RWPE2 (cell line): ENCODE measurements around the gene SLC25A27.

Source experiments
- ATAC-seq: fragments of 200-7000 bp; cut with Tn5 transposase; 3 replicates; pipeline ENCODE4 v1.9.1; 2021; ENCODE audit warnings: low read depth
- DNase-seq: peaks from one replicate; pipeline ENCODE4 v3.0.0-alpha.2; 2020; ENCODE audit warnings: low spot score
- H3K27ac ChIP-seq: fragments of 450-650 bp; 2 replicates; pipeline ENCODE4 v1.5.1; 2017; ENCODE audit warnings: mild to moderate bottlenecking; ENCODE audit not compliant: poor library complexity, severe bottlenecking
- H3K27me3 ChIP-seq: fragments of 250-450 bp; sonication (Bioruptor Pico); 2 replicates; pipeline ENCODE4 v1.5.1; 2021; ENCODE audit warnings: mild to moderate bottlenecking, moderate library complexity; ENCODE audit not compliant: insufficient read depth, poor library complexity, severe bottlenecking
- H3K36me3 ChIP-seq: fragments of 250-450 bp; sonication (Bioruptor Pico); 2 replicates; pipeline ENCODE4 v1.5.1; 2020; ENCODE audit warnings: low read depth, mild to moderate bottlenecking, moderate library complexity
- H3K4me1 ChIP-seq: fragments of 250-450 bp; sonication (Bioruptor Pico); 2 replicates; pipeline ENCODE4 v1.5.1; 2021; ENCODE audit warnings: mild to moderate bottlenecking, moderate library complexity; ENCODE audit not compliant: insufficient read depth, poor library complexity, severe bottlenecking
- H3K4me3 ChIP-seq: fragments of 250-450 bp; sonication (Bioruptor Pico); 2 replicates; pipeline ENCODE4 v1.5.1; 2021; ENCODE audit warnings: mild to moderate bottlenecking, moderate library complexity; ENCODE audit not compliant: severe bottlenecking
- H3K9me3 ChIP-seq: fragments of 250-450 bp; sonication (Bioruptor Pico); 2 replicates; pipeline ENCODE4 v1.5.1; 2021; ENCODE audit warnings: mild to moderate bottlenecking, moderate library complexity; ENCODE audit not compliant: severe bottlenecking
- CTCF ChIP-seq: fragments of 450-650 bp; IDR thresholded peaks from one replicate; pipeline ENCODE4 v1.5.1; 2017; ENCODE audit warnings: mild to moderate bottlenecking, moderate library complexity; ENCODE audit not compliant: poor library complexity, severe bottlenecking

Gene SLC25A27

GRCh38 chr6:46628976-46629375, 23.8 kb upstream of the SLC25A27 start:
- no peak overlapping the region for H3K4me3 ChIP-seq
- peaks cover 3% of the 10 kb centered on the region for H3K4me1 ChIP-seq
- H3K36me3 ChIP-seq: no peaks in the 10 kb centered on the region
- H3K9me3 ChIP-seq: no peaks in the 10 kb centered on the region
- H3K27me3 ChIP-seq: no peaks in the 10 kb centered on the region
- no peak for DNase-seq
- TF ChIP-seq CTCF: no peak
- no peak overlapping the region for H3K27ac ChIP-seq
- no peak for ATAC-seq

GRCh38 chr6:46629691-46630090, 23.1 kb upstream of the SLC25A27 start:
- no peaks in the 10 kb centered on the region for H3K36me3 ChIP-seq
- H3K9me3 ChIP-seq: no peaks in the 10 kb centered on the region
- TF ChIP-seq CTCF: no peak
- ATAC-seq (no peak), DNase-seq (no peak)
- peaks cover 3% of the 10 kb centered on the region for H3K4me1 ChIP-seq
- no peak overlapping the region for H3K27ac ChIP-seq
- H3K4me3 ChIP-seq: no peak overlapping the region
- no peaks in the 10 kb centered on the region for H3K27me3 ChIP-seq

- no peaks in the 10 kb centered on the region for H3K27me3 ChIP-seq
- H3K27ac ChIP-seq: no peak overlapping the region
- ATAC-seq (no peak), DNase-seq (no peak)
- H3K9me3 ChIP-seq: no peaks in the 10 kb centered on the region
- peaks cover 4% of the 10 kb centered on the region for H3K4me1 ChIP-seq
- no peaks in the 10 kb centered on the region for H3K36me3 ChIP-seq
- no peak overlapping the region for H3K4me3 ChIP-seq
- TF ChIP-seq CTCF: no peak
Measured at GRCh38 chr6:46632053-46632452, 20.7 kb upstream of the SLC25A27 start.

GRCh38 chr6:46635462-46635861, 17.3 kb upstream of the SLC25A27 start:
- ATAC-seq (no peak), DNase-seq (no peak)
- H3K27ac ChIP-seq: no peak overlapping the region
- H3K4me3 ChIP-seq: no peak overlapping the region
- H3K9me3 ChIP-seq: no peaks in the 10 kb centered on the region
- no peaks in the 10 kb centered on the region for H3K36me3 ChIP-seq
- no peaks in the 10 kb centered on the region for H3K27me3 ChIP-seq
- no peak for TF ChIP-seq CTCF
- peaks cover 25% of the 10 kb centered on the region for H3K4me1 ChIP-seq

GRCh38 chr6:46637145-46637544, 15.6 kb upstream of the SLC25A27 start:
- DNase-seq (no peak), ATAC-seq (peak; percentile 86)
- Histone ChIP-seq H3K27ac (peak overlapping the region; percentile 12), H3K4me3 (no peak overlapping the region), H3K9me3 (no peaks in the 10 kb centered on the region), H3K36me3 (no peaks in the 10 kb centered on the region), H3K4me1 (peaks cover 25% of the 10 kb centered on the region), H3K27me3 (no peaks in the 10 kb centered on the region)
- no peak for TF ChIP-seq CTCF
